Testis (tissue), 3 donors: ENCODE data around the gene ARHGAP26. TPM values are rescaled to one million over a fixed set of nuclear protein-coding genes. Genes with fewer than 3 reads are reported as not detected.

Experiments
- DNase-seq: peaks from one replicate; pipeline ENCODE4 v3.0.0-alpha.2; 2019
- H3K27ac ChIP-seq, 2 donors: fragments of 200-600 bp; sonication (generic); one replicate each; pipeline ENCODE4 v1.5.1; 2019
- H3K27me3 ChIP-seq: fragments of 200-600 bp; sonication (generic); one replicate; pipeline ENCODE4 v1.5.1; 2019
- H3K36me3 ChIP-seq: fragments of 200-600 bp; sonication (generic); one replicate; pipeline ENCODE4 v1.5.1; 2017; ENCODE audit warnings: low read depth; ENCODE audit errors: missing control alignments
- H3K4me1 ChIP-seq: fragments of 200-600 bp; sonication (generic); one replicate; pipeline ENCODE4 v1.5.1; 2019
- H3K4me3 ChIP-seq, 2 donors: fragments of 200-600 bp; sonication (generic); one replicate each; pipeline ENCODE4 v1.5.1; 2017 to 2019
- H3K9me3 ChIP-seq: fragments of 200-600 bp; sonication (generic); one replicate; pipeline ENCODE4 v1.5.1; 2017
- POLR2A ChIP-seq: fragments of 450-650 bp; IDR thresholded peaks from one replicate; pipeline ENCODE4 v1.6.1; 2017; ENCODE audit warnings: antibody characterized with exemption, mild to moderate bottlenecking, moderate library complexity
- WGBS, 2 donors: methylation state at CpG; one replicate each; pipeline ENCODE4 v1.1.5; 2018; 5-methylcytosine and 5-hydroxymethylcytosine counted together
- intact Hi-C: fragments of 100-400 bp; cut with DNase I; formaldehyde crosslinking; loops from one replicate; pipeline ENCODE4 v1.15.1; 2023; ENCODE audit warnings: low total_unique reads
- polyA plus RNA-seq: library from polyadenylated mRNA; stranded (reverse); fragments of 350-450 nt; fragmentation: Illumina TruSeq; extraction: RNeasy Lipid Tissue Mini Kit (QIAGEN cat#74804); gene quantifications from one replicate; pipeline ENCODE4 v1.2.3, GENCODE V29; 2014; ENCODE audit warnings: low read depth, low replicate concordance; ENCODE audit not compliant: insufficient read depth
- total RNA-seq, 2 donors: library from RNA; depleted of rRNA; stranded (reverse); fragments of >200 nt; gene quantifications; one replicate each; pipeline ENCODE4 v1.2.3, GENCODE V29; 2016
- TF ChIP-seq, protein P1 (sequence below), 3 experiments: fragments of 450-650 bp in 2 of 3; fragments of 200-600 bp in 1 of 3; sonication (generic) in 1 of 3; IDR thresholded peaks; one replicate each; pipeline ENCODE4 v1.5.1; 2016 to 2019; ENCODE audit warnings: antibody characterized with exemption in 3 of 3, mild to moderate bottlenecking in 2 of 3, moderate library complexity in 1 of 3

ARHGAP26 gene
- total and polyA plus RNA-seq, 3 donors from 2014 or later, result 33.8 to 98.7 (median 95.7) TPM

DNA sequence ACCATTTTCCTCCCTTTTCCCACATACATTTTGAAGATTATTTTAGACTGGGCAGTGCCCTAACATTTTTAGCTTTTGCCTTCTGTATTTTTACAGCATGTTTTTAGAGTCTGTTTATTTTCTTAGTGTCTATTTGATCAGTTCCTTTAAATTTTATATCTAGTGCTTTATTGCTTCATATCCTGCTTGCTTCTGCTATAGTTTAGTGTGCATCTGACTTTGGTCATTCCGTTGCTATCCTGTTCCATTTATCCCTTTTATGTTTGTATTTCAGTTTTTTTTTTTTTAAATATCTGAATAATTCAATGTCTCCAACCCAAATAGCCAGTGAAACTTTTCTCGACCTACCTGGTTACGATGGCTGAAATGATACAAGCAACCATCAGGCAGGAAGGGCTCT, 203.8 kb downstream of the ARHGAP26 start:
- H3K4me3 ChIP-seq, result no peak overlapping the region
- H3K27ac ChIP-seq, result no peak overlapping the region

DNA sequence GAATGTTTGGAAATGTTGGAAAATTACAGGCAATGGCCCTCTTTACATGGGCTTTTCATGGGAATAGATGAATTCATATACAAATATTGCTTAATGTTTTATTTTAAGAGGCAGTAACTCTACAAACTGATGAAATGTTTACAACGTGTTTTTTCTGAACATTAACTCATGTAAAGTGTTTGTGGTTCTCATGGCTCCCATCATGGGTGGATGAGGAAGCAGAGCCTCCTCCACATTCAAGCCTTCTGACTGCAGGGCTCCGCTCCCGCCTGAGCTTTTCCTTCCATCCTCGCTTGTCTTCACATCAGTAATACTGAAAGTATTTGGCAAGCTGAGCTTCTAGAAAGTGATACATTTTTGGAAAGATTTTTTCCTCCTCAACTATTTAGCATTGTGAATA, 204.2 kb downstream of the ARHGAP26 start:
- Histone ChIP-seq H3K4me3 (no peak overlapping the region), H3K27me3 (no peaks in the 10 kb centered on the region), H3K36me3 (no peaks in the 10 kb centered on the region), H3K27ac (no peak overlapping the region), H3K9me3 (no peaks in the 10 kb centered on the region), H3K4me1 (no peaks in the 10 kb centered on the region)
- intact Hi-C loops, result no loop called here
- 58 to 83% methylated on average over 4 of the region's 4 CpGs for WGBS, 2 donors
- no peak for DNase-seq
- TF ChIP-seq POLR2A, result no peak
- TF ChIP-seq, protein P1, sequence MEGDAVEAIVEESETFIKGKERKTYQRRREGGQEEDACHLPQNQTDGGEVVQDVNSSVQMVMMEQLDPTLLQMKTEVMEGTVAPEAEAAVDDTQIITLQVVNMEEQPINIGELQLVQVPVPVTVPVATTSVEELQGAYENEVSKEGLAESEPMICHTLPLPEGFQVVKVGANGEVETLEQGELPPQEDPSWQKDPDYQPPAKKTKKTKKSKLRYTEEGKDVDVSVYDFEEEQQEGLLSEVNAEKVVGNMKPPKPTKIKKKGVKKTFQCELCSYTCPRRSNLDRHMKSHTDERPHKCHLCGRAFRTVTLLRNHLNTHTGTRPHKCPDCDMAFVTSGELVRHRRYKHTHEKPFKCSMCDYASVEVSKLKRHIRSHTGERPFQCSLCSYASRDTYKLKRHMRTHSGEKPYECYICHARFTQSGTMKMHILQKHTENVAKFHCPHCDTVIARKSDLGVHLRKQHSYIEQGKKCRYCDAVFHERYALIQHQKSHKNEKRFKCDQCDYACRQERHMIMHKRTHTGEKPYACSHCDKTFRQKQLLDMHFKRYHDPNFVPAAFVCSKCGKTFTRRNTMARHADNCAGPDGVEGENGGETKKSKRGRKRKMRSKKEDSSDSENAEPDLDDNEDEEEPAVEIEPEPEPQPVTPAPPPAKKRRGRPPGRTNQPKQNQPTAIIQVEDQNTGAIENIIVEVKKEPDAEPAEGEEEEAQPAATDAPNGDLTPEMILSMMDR (IDR thresholded peaks at IDR 0.05), result no peak

More for the DNA sequence above, 203.8 kb downstream of the ARHGAP26 start:
- no peak for DNase-seq
- TF ChIP-seq POLR2A, result no peak
- TF ChIP-seq, protein P1 (IDR thresholded peaks at IDR 0.05), result no peak
- Histone ChIP-seq H3K36me3 (no peaks in the 10 kb centered on the region), H3K9me3 (no peaks in the 10 kb centered on the region), H3K27me3 (no peaks in the 10 kb centered on the region), H3K4me1 (no peaks in the 10 kb centered on the region)
- 91 to 93% methylated on average over 3 of the region's 3 CpGs for WGBS, 2 donors
- intact Hi-C loops, result no loop called here

DNA sequence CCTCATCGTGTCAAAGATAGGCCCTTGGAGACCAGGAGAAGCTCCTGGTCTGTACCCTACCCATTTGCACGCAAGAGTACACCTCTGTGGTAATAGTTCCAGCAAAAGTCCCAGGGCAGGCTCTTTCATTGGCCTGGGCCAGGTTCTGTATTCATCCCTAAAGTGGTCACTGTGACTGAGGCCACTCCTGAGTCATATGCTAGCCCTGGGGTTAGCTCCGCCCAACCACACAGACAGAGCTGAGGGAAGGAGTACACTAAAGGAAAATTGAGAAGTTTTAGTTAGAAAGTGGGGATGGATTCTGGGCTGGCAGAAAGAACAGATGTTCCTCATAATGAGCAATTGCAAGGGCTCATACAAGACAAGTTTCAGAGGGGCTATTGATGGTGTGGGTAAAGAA, 206.7 kb downstream of the ARHGAP26 start:
- H3K36me3 ChIP-seq, result no peaks in the 10 kb centered on the region
- H3K4me1 ChIP-seq, result peaks cover 5% of the 10 kb centered on the region
- H3K27ac ChIP-seq, result no peak overlapping the region
- intact Hi-C loops, result no loop called here
- WGBS, 2 donors, result 89 to 96% methylated on average over 3 of the region's 3 CpGs
- no peak overlapping the region for H3K4me3 ChIP-seq
- no peaks in the 10 kb centered on the region for H3K27me3 ChIP-seq
- H3K9me3 ChIP-seq, result no peaks in the 10 kb centered on the region
- DNase-seq, result no peak
- TF ChIP-seq POLR2A, result no peak
- TF ChIP-seq, protein P1 (IDR thresholded peaks at IDR 0.05), result no peak

GRCh38 chr5:142977363-142978051, 207.3 kb downstream of the ARHGAP26 start:
- Histone ChIP-seq H3K27me3 (no peaks in the 10 kb centered on the region), H3K4me3 (no peak overlapping the region), H3K4me1 (peaks cover 11% of the 10 kb centered on the region), H3K9me3 (no peaks in the 10 kb centered on the region), H3K36me3 (no peaks in the 10 kb centered on the region), H3K27ac (no peak overlapping the region)
- DNase-seq, result no peak
- 82 to 90% methylated on average over 8 of the region's 8 CpGs for WGBS, 2 donors
- intact Hi-C loops, result no loop called here
- TF ChIP-seq, protein P1 (IDR thresholded peaks at IDR 0.05), result no peak

DNA sequence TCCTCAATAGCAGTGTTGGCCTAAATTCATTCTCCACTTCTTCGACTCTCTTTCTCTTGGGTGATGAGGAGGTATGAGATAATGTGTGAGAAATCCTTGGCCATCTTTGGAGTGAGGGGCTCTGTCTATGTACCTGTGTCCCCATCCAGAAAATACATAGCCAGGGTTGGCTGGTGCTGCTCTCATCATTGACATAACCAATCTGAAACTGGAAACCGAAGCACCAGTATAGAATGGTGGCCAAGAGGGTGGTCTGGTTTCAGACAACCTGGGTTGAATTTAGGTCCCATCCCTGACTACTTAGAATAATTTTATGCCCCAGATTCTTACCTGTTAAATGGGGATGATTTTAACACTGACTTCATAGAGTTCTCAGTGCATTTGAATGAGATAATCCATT, 208.1 kb downstream of the ARHGAP26 start:
- Histone ChIP-seq H3K36me3 (no peaks in the 10 kb centered on the region), H3K27me3 (no peaks in the 10 kb centered on the region), H3K27ac (no peak overlapping the region), H3K4me1 (peaks cover 11% of the 10 kb centered on the region), H3K4me3 (no peak overlapping the region), H3K9me3 (no peaks in the 10 kb centered on the region)
- no peak for DNase-seq
- TF ChIP-seq POLR2A, result no peak
- TF ChIP-seq, protein P1 (IDR thresholded peaks at IDR 0.05), result no peak
- 81 to 98% methylated on average over 2 of the region's 2 CpGs for WGBS, 2 donors
- intact Hi-C loops, result no loop called here
